Fibroblast of lung (primary cell): ENCODE data around the gene CD300LF.

Experiments
- CTCF ChIP-seq, 2 donors: IDR thresholded peaks in 1 of 2; conservative IDR thresholded peaks in 1 of 2; 1 replicate in 1 of 2; 2 replicates in 1 of 2; pipeline ENCODE4 v1.5.1; 2011 to 2012; ENCODE audit warnings: low read length in 2 of 2, control low read depth in 1 of 2, inconsistent platforms in 1 of 2, low read depth in 1 of 2, mild to moderate bottlenecking in 1 of 2
- EZH2 ChIP-seq: IDR thresholded peaks from 2 replicates; pipeline ENCODE4 v1.5.1; 2012; ENCODE audit warnings: low read length, control low read depth, mild to moderate bottlenecking; ENCODE audit errors: missing control alignments

DNA sequence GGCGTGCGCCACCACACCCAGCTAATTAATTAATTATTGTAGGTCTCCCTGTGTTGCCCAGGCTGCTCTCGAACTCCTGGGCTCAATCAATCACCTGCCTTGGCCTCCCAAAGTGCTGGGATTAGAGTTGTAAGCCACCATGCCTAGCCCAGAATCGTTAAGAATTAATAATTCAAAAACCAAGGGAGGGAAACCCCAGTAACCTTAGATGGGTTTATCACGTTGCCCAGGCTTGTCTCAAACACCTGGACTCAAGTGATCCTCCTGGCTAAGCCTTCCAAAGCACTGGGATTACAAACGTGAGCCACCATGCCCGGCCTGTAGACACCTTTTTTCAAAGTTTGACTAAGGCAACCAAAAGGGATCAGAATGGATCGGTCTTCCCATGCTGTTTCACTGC, 21.6 kb downstream of the CD300LF start:
- no peak for TF ChIP-seq CTCF (conservative IDR thresholded peaks at IDR 0.05 in 1 of 2, IDR thresholded peaks at IDR 0.05 in 1 of 2; ENCODE audit: low read depth in 1 of 2, low read length in 2 of 2)
- TF ChIP-seq EZH2, result no peak
